H9 (cell line): ENCODE data around the gene ETV7. TPM values are rescaled to one million over a fixed set of nuclear protein-coding genes. Genes with fewer than 3 reads are reported as not detected.
"Not testable (repeated sequence)": the region's sequence is repeated elsewhere in the genome, so short reads cannot be mapped to it uniquely, and the experiment has no call there.

Experiments used
- DNase-seq: peaks from one replicate; pipeline ENCODE4 v3.0.0-alpha.2; 2017
- H2AFZ ChIP-seq: one replicate; pipeline ENCODE4 v1.6.1; 2013; ENCODE audit warnings: mild to moderate bottlenecking, low read length, control low read depth, moderate library complexity
- H2AK5ac ChIP-seq: 2 replicates; pipeline ENCODE4 v1.6.1; 2013; ENCODE audit warnings: low read length, control low read depth, mixed read lengths; ENCODE audit not compliant: insufficient read length
- H2BK120ac ChIP-seq: one replicate; pipeline ENCODE4 v1.6.1; 2013; ENCODE audit warnings: low read depth, mild to moderate bottlenecking, low read length, control low read depth, inconsistent platforms; ENCODE audit not compliant: poor library complexity, severe bottlenecking
- H2BK12ac ChIP-seq: 2 replicates; pipeline ENCODE4 v1.6.1; 2013; ENCODE audit warnings: low read length, control low read depth, mixed read lengths, low read depth; ENCODE audit not compliant: insufficient read length
- H2BK15ac ChIP-seq: 2 replicates; pipeline ENCODE4 v1.6.1; 2013; ENCODE audit warnings: low read depth, low read length, control low read depth
- H2BK20ac ChIP-seq: one replicate; pipeline ENCODE4 v1.6.1; 2013; ENCODE audit warnings: low read depth, mild to moderate bottlenecking, low read length, control low read depth, inconsistent platforms; ENCODE audit not compliant: poor library complexity, severe bottlenecking
- H2BK5ac ChIP-seq: 2 replicates; pipeline ENCODE4 v1.6.1; 2013; ENCODE audit warnings: low read length, control low read depth, mixed read lengths; ENCODE audit not compliant: insufficient read length
- H3K14ac ChIP-seq: 2 replicates; pipeline ENCODE4 v1.6.1; 2013; ENCODE audit warnings: low read length, control low read depth; ENCODE audit not compliant: insufficient read depth
- H3K18ac ChIP-seq: 2 replicates; pipeline ENCODE4 v1.6.1; 2013; ENCODE audit warnings: low read depth, mild to moderate bottlenecking, mixed read lengths, low read length, control low read depth; ENCODE audit not compliant: insufficient read length
- H3K23ac ChIP-seq: 2 replicates; pipeline ENCODE4 v1.6.1; 2013; ENCODE audit warnings: low read length, control low read depth, mixed read lengths, low read depth; ENCODE audit not compliant: insufficient read length
- H3K23me2 ChIP-seq: 2 replicates; pipeline ENCODE4 v1.6.1; 2013; ENCODE audit warnings: low read depth, mild to moderate bottlenecking, mixed read lengths, low read length, control low read depth; ENCODE audit not compliant: insufficient read length, poor library complexity, severe bottlenecking
- H3K27ac ChIP-seq: 2 replicates; pipeline ENCODE4 v1.5.1; 2013; ENCODE audit warnings: low read length, control low read depth, mixed read lengths, low read depth; ENCODE audit not compliant: insufficient read length
- H3K27me3 ChIP-seq: 2 replicates; pipeline ENCODE4 v1.6.1; 2013; ENCODE audit warnings: low read length, control low read depth, inconsistent platforms; ENCODE audit not compliant: insufficient read depth
- H3K4ac ChIP-seq: 2 replicates; pipeline ENCODE4 v1.6.1; 2013; ENCODE audit warnings: low read depth, mild to moderate bottlenecking, control low read depth, inconsistent platforms, low read length, moderate library complexity
- H3K4me1 ChIP-seq: 2 replicates; pipeline ENCODE4 v1.6.1; 2013; ENCODE audit warnings: low read length, control low read depth, inconsistent platforms; ENCODE audit not compliant: insufficient read depth
- H3K4me2 ChIP-seq: 2 replicates; pipeline ENCODE4 v1.6.1; 2013; ENCODE audit warnings: low read length, control low read depth, mixed read lengths; ENCODE audit not compliant: insufficient read length, insufficient read depth
- H3K56ac ChIP-seq: 2 replicates; pipeline ENCODE4 v1.6.1; 2013; ENCODE audit warnings: low read depth, mild to moderate bottlenecking, mixed read lengths, low read length, control low read depth; ENCODE audit not compliant: insufficient read length
- H3K79me1 ChIP-seq: 2 replicates; pipeline ENCODE4 v1.6.1; 2013; ENCODE audit warnings: low read depth, mild to moderate bottlenecking, moderate library complexity, low read length, control low read depth, inconsistent platforms; ENCODE audit not compliant: insufficient read depth, poor library complexity, severe bottlenecking
- H3K79me2 ChIP-seq: 2 replicates; pipeline ENCODE4 v1.6.1; 2013; ENCODE audit warnings: low read length, control low read depth, inconsistent platforms; ENCODE audit not compliant: insufficient read depth
- H3K9ac ChIP-seq: 2 replicates; pipeline ENCODE4 v1.6.1; 2013; ENCODE audit warnings: low read length, control low read depth, mixed read lengths; ENCODE audit not compliant: insufficient read length; ENCODE audit errors: extremely low read depth
- H3K9me3 ChIP-seq: one replicate; pipeline ENCODE4 v1.6.1; 2013; ENCODE audit warnings: low read depth, low read length, inconsistent platforms; ENCODE audit not compliant: control insufficient read depth
- H3T11ph ChIP-seq: one replicate; pipeline ENCODE4 v1.6.1; 2013; ENCODE audit warnings: mild to moderate bottlenecking, low read length, control low read depth, inconsistent platforms
- H4K20me1 ChIP-seq: one replicate; pipeline ENCODE4 v1.6.1; 2013; ENCODE audit not compliant: control insufficient read depth, insufficient read length, insufficient read depth
- H4K5ac ChIP-seq: 2 replicates; pipeline ENCODE4 v1.6.1; 2013; ENCODE audit warnings: low read depth, mild to moderate bottlenecking, mixed read lengths, low read length, control low read depth; ENCODE audit not compliant: insufficient read length
- H4K8ac ChIP-seq: replicated peaks from 2 replicates; pipeline ENCODE4 v1.6.1; 2013; ENCODE audit warnings: low read length, control low read depth, mixed read lengths, low read depth; ENCODE audit not compliant: insufficient read length
- H4K91ac ChIP-seq: 2 replicates; pipeline ENCODE4 v1.6.1; 2013; ENCODE audit warnings: low read depth, mild to moderate bottlenecking, moderate library complexity, mixed read lengths, low read length, control low read depth; ENCODE audit not compliant: insufficient read length
- H3K27ac Mint-ChIP-seq, 3 experiments: 2 replicates in 2 of 3; 3 replicates in 1 of 3; pipeline ENCODE4 v1.8.0; 2020 to 2021; ENCODE audit warnings: mixed read lengths in 3 of 3, mild to moderate bottlenecking in 1 of 3, moderate library complexity in 1 of 3
- H3K27me3 Mint-ChIP-seq: 2 replicates; pipeline ENCODE4 v1.8.0; 2021; ENCODE audit warnings: low read depth, mild to moderate bottlenecking, moderate library complexity, mixed read lengths
- H3K36me3 Mint-ChIP-seq, 3 experiments: 2 replicates in 2 of 3; 3 replicates in 1 of 3; pipeline ENCODE4 v1.8.0; 2020 to 2021; ENCODE audit warnings: low read depth in 3 of 3, mixed read lengths in 3 of 3; ENCODE audit not compliant: insufficient read depth in 1 of 3
- H3K4me1 Mint-ChIP-seq, 2 experiments: 2 replicates each; pipeline ENCODE4 v1.8.0; 2020; ENCODE audit warnings: mixed read lengths in 2 of 2
- H3K4me3 Mint-ChIP-seq, 2 experiments: 2 replicates in 1 of 2; 3 replicates in 1 of 2; pipeline ENCODE4 v1.8.0; 2020 to 2021; ENCODE audit warnings: mild to moderate bottlenecking in 2 of 2, mixed read lengths in 2 of 2, moderate library complexity in 1 of 2
- H3K9me3 Mint-ChIP-seq, 2 experiments: 2 replicates in 1 of 2; 3 replicates in 1 of 2; pipeline ENCODE4 v1.8.0; 2020; ENCODE audit warnings: mild to moderate bottlenecking in 2 of 2, mixed read lengths in 2 of 2, moderate library complexity in 1 of 2
- WGBS: extraction: QIAGEN DNeasy Blood & Tissue Kit; methylation state at CpG from one replicate; pipeline ENCODE4 v1.1.7; 2013; ENCODE audit warnings: missing lambda C conversion rate, low lambda C conversion rate, mixed read lengths; ENCODE audit not compliant: insufficient read length; ENCODE audit errors: extremely low coverage; 5-methylcytosine and 5-hydroxymethylcytosine counted together
- total RNA-seq: library from RNA; stranded (reverse); gene quantifications from 2 replicates; pipeline ENCODE4 v1.2.1, GENCODE V29; 2021
- TF ChIP-seq, protein P1 (sequence below): fragments of 200-600 bp; sonication (generic); conservative IDR thresholded peaks from 3 replicates; pipeline ENCODE4 v1.8.0; 2021; ENCODE audit warnings: antibody characterized with exemption, mild to moderate bottlenecking

ETV7 gene
- total RNA-seq, 1 experiment from 2014 or later = 0.92 TPM

DNA sequence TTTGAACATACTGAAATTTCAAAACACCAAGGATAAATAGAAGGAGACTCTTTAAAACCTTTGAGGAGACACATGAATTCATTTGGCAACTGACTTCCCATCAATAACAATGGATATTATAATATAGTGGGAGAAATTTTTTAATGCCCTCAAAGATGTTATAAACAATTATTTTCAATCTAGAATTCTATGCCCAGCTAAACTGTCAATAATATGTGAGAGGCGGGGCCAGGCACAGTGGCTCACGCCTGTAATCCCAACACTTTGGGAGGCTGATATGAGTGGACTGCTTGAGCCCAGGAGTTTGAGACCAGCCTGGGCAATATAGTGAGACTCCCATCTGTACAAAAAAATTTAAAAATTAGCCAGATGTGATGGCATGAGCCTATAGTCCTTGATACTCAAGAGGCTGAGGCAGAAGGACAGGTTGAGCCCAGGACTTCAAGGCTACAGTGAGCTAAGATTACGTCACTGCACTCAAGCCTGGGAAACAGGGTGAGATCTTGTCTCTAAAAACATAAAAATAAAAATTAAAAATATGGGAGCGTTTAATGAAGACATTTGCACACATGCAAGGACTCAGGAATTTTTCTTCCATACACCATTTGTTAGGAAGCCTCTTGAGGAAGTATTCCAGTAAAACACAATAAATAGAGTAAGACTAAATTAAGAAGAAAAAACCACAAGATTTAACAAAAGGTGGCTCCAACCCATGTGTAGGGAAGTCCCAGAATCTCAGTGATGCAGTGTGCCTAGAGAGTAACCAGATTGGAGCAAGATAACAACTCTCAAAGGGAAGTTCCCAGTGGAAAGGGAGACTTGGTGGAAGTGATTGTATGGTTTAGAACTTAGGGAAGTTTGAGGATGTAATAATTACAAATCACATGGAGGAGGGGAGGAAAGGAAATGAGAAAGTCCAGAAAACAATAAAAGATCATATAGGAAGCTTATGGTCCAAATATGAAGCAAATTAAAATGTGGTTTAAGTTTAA is 26.3 kb upstream of the ETV7 start:
- Histone ChIP-seq H3K23me2 (no peaks in the 10 kb centered on the region), H3K79me1 (no peaks in the 10 kb centered on the region), H2BK15ac (no peak overlapping the region), H3K27me3 (no peaks in the 10 kb centered on the region), H3K79me2 (no peaks in the 10 kb centered on the region), H3K23ac (no peak overlapping the region), H2BK120ac (no peak overlapping the region), H3K4me1 (no peaks in the 10 kb centered on the region), H4K91ac (no peak overlapping the region), H2BK12ac (no peak overlapping the region), H2BK20ac (no peak overlapping the region), H4K20me1 (no peaks in the 10 kb centered on the region), H3K56ac (no peak overlapping the region), H3K14ac (no peak overlapping the region), H3K27ac (no peak overlapping the region), H3K4ac (no peak overlapping the region), H3K4me2 (no peak overlapping the region), H2BK5ac (no peak overlapping the region), H3K18ac (no peak overlapping the region), H4K8ac (no peak overlapping the region), H2AK5ac (no peak overlapping the region), H2AFZ (no peak overlapping the region), H3K9ac (no peak overlapping the region), H3T11ph (no peak overlapping the region), H3K9me3 (no peaks in the 10 kb centered on the region), H4K5ac (no peak overlapping the region)
- Mint-ChIP-seq H3K27me3 (no peaks in the 10 kb centered on the region; the same call in none of the 2 replicates), H3K27ac (no peak overlapping the region), H3K4me3 (no peak overlapping the region), H3K4me1 (no peaks in the 10 kb centered on the region), H3K36me3 (peaks cover 0 to 5% (median 0%) of the 10 kb centered on the region in 3 experiments; a peak in 3 of 7 replicates), H3K9me3 (peaks cover 8 to 9% of the 10 kb centered on the region in 2 experiments)
- no CpG with 5 or more reads among the region's 4 CpGs for WGBS
- DNase-seq = no peak
- TF ChIP-seq, protein P1, sequence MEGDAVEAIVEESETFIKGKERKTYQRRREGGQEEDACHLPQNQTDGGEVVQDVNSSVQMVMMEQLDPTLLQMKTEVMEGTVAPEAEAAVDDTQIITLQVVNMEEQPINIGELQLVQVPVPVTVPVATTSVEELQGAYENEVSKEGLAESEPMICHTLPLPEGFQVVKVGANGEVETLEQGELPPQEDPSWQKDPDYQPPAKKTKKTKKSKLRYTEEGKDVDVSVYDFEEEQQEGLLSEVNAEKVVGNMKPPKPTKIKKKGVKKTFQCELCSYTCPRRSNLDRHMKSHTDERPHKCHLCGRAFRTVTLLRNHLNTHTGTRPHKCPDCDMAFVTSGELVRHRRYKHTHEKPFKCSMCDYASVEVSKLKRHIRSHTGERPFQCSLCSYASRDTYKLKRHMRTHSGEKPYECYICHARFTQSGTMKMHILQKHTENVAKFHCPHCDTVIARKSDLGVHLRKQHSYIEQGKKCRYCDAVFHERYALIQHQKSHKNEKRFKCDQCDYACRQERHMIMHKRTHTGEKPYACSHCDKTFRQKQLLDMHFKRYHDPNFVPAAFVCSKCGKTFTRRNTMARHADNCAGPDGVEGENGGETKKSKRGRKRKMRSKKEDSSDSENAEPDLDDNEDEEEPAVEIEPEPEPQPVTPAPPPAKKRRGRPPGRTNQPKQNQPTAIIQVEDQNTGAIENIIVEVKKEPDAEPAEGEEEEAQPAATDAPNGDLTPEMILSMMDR = no peak

DNA sequence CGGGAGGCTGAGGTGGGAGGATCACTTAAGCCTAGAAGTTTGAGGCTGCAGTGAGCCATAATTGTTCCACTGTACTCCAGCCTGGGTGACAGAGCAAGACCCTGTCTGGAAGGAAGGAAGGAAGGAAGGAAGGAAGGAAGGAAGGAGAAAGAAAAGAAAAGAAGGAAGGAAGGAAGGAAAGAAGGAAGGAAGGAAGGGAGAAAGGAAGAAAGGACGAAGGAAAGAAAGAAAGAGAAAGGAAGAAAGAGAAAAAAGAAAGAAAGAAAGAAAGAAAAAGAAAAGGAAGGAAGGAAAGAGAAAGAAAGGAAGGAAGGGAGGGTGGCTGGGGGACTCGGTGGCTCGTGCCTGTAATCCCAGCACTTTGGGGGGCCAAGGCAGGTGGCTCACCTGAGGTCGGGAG is 22.2 kb upstream of the ETV7 start:
- not testable (repeated sequence) for H3K79me1 ChIP-seq, H2AFZ ChIP-seq, H3K4me1 Mint-ChIP-seq, H3K4me3 Mint-ChIP-seq, H4K5ac ChIP-seq, H2BK15ac ChIP-seq, DNase-seq, H4K20me1 ChIP-seq, H3K36me3 Mint-ChIP-seq, H3K56ac ChIP-seq, H3K9ac ChIP-seq, H3K27ac ChIP-seq, H3K4ac ChIP-seq, H3K27ac Mint-ChIP-seq, H4K8ac ChIP-seq, H3K4me2 ChIP-seq, H2BK20ac ChIP-seq, H3K14ac ChIP-seq, H3K9me3 ChIP-seq, H3K4me1 ChIP-seq, H3T11ph ChIP-seq, H2AK5ac ChIP-seq, H3K18ac ChIP-seq, H2BK12ac ChIP-seq, H3K79me2 ChIP-seq, H3K27me3 ChIP-seq, H3K9me3 Mint-ChIP-seq, H3K23ac ChIP-seq, H3K27me3 Mint-ChIP-seq, H3K23me2 ChIP-seq, H4K91ac ChIP-seq, H2BK5ac ChIP-seq, H2BK120ac ChIP-seq
- WGBS = no CpG with 5 or more reads among the region's 5 CpGs
